GM12891 (cell line): Measurements from ENCODE around the gene EIF4G3.
"Not testable (repeated sequence)": the region's sequence is repeated elsewhere in the genome, so short reads cannot be mapped to it uniquely, and the experiment has no call there.

Experiments
- DNase-seq: peaks from one replicate; pipeline ENCODE4 v3.0.0; 2011; ENCODE audit warnings: low spot score; ENCODE audit not compliant: insufficient read length
- FAIRE-seq: peaks from 2 replicates; lab custom pipeline; 2011; peaks lifted over from hg19 to GRCh38; lab: Jason Lieb, UNC
- PAX5 ChIP-seq: IDR thresholded peaks from 2 replicates; pipeline ENCODE4 v1.6.1; 2011; ENCODE audit warnings: low read length, moderate library complexity, mild to moderate bottlenecking; ENCODE audit not compliant: insufficient read depth, severe bottlenecking
- POLR2A ChIP-seq: IDR thresholded peaks from 2 replicates; pipeline ENCODE4 v1.6.1; 2011; ENCODE audit warnings: low read depth, low read length, control low read depth
- POLR2AphosphoS5 ChIP-seq: IDR thresholded peaks from 2 replicates; pipeline ENCODE4 v1.6.1; 2011; ENCODE audit warnings: low read depth, low read length, control low read depth
- POU2F2 ChIP-seq: IDR thresholded peaks from 2 replicates; pipeline ENCODE4 v1.6.1; 2011; ENCODE audit warnings: low read depth, mild to moderate bottlenecking, control low read depth, low read length, moderate library complexity
- SPI1 ChIP-seq: IDR thresholded peaks from 2 replicates; pipeline ENCODE4 v1.6.1; 2011; ENCODE audit warnings: low read depth, low read length, control low read depth
- TAF1 ChIP-seq: IDR thresholded peaks from 2 replicates; pipeline ENCODE4 v1.6.1; 2011; ENCODE audit warnings: low read depth, low read length, control low read depth

EIF4G3 gene

GRCh38 chr1:21060523-21060922, 116.2 kb downstream of the EIF4G3 start:
- no peak for DNase-seq
- no peak for FAIRE-seq
- TF ChIP-seq TAF1: no peak
- no peak for TF ChIP-seq POU2F2
- no peak for TF ChIP-seq PAX5
- TF ChIP-seq POLR2A: no peak
- no peak for TF ChIP-seq POLR2AphosphoS5
- no peak for TF ChIP-seq SPI1

- TF ChIP-seq POLR2A (no peak), PAX5 (no peak), POLR2AphosphoS5 (no peak), SPI1 (no peak), TAF1 (no peak), POU2F2 (no peak)
- no peak for FAIRE-seq
- no peak for DNase-seq
These were observed 117.7 kb downstream of the EIF4G3 start for GRCh38 chr1:21059021-21059420.

GRCh38 chr1:21058035-21058793, 118.5 kb downstream of the EIF4G3 start:
- DNase-seq: no peak
- peak; percentile 35 for FAIRE-seq
- TF ChIP-seq TAF1: no peak
- no peak for TF ChIP-seq PAX5
- no peak for TF ChIP-seq POU2F2
- no peak for TF ChIP-seq POLR2A
- TF ChIP-seq SPI1: no peak
- TF ChIP-seq POLR2AphosphoS5: no peak

GRCh38 chr1:21053189-21053928, 123.3 kb downstream of the EIF4G3 start:
- not testable (repeated sequence) for FAIRE-seq, DNase-seq

- DNase-seq: no peak
- no peak for TF ChIP-seq POLR2A
- TF ChIP-seq POU2F2: no peak
- TF ChIP-seq TAF1: no peak
- TF ChIP-seq PAX5: no peak
- no peak for TF ChIP-seq SPI1
- no peak for TF ChIP-seq POLR2AphosphoS5
- FAIRE-seq: no peak
These were observed 124.7 kb downstream of the EIF4G3 start for GRCh38 chr1:21052034-21052433.

GRCh38 chr1:21051177-21051825, 125.4 kb downstream of the EIF4G3 start:
- FAIRE-seq: peak; percentile 51
- TF ChIP-seq SPI1: peak; percentile 59
- no peak for TF ChIP-seq POLR2AphosphoS5
- DNase-seq: no peak

GRCh38 chr1:21050031-21050430, 126.7 kb downstream of the EIF4G3 start:
- DNase-seq (no peak), FAIRE-seq (peak; percentile 13)
- no peak for TF ChIP-seq SPI1
- no peak for TF ChIP-seq POU2F2

GRCh38 chr1:21048462-21048861, 128.2 kb downstream of the EIF4G3 start:
- FAIRE-seq: no peak
- DNase-seq: no peak
- no peak for TF ChIP-seq POLR2AphosphoS5
- no peak for TF ChIP-seq SPI1
- TF ChIP-seq POLR2A: no peak
- no peak for TF ChIP-seq TAF1

- TF ChIP-seq PAX5: no peak
- TF ChIP-seq SPI1: no peak; the same call in 1 of the 2 replicates
- no peak for TF ChIP-seq POLR2AphosphoS5
- no peak for DNase-seq
- FAIRE-seq: no peak
These were observed 130.6 kb downstream of the EIF4G3 start for GRCh38 chr1:21046132-21046531.

GRCh38 chr1:21045351-21045750, 131.3 kb downstream of the EIF4G3 start:
- FAIRE-seq (no peak), DNase-seq (no peak)
- TF ChIP-seq POLR2AphosphoS5 (no peak), POU2F2 (no peak), TAF1 (no peak), SPI1 (no peak), POLR2A (no peak), PAX5 (no peak)
